HuH-7.5 (cell line): ENCODE data around the gene DHX16.
"Not testable (repeated sequence)": the region's sequence is repeated elsewhere in the genome, so short reads cannot be mapped to it uniquely, and the experiment has no call there.

Experiments used
- DNase-seq: peaks from one replicate; pipeline ENCODE4 v3.0.0; 2011; ENCODE audit warnings: low spot score

The DHX16 gene

GRCh38 chr6:30678964-30679726 lies 6.3 kb upstream of the DHX16 start:
- peak; percentile 72 for DNase-seq

- no peak for DNase-seq
Observed at GRCh38 chr6:30676660-30677285, 4.0 kb upstream of the DHX16 start.

DNA sequence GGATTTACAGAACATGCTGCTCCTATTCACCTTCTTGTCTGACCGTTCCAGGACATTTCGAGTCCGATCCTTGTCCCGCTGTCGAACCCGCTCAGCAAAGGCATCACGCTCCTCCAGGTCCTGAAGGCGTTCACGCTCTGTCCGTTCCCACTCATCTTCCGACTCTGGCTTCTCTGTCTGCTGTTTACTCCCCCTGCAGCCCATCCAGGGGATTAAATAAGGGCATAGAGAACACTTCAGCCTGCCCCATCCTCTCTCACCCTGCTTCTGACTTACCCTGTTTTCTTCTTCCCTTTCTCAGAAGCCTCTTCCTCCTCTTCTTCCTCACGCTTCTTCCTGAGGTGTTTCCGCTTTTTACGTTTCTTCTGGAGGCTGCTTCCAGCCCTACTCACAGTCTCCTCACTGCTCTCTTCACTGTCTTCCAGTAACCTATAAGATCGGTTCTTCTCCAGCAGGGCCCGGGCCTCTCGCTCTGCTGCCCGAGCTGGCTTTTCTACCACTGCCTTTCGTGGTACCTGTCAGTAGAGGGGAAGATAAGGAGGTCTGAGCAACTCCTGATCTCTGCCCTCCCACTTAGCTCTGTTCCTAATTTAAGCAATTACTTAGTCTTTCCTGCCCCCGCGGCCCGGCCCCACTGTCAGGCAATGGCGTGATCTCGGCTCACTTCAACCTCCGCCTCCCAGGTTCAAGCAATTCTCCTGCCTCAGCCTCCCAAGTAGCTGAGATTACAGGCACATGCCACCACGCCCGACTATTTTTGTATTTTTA lies 1.9 kb downstream of the DHX16 start:
- no peak for DNase-seq

- DNase-seq: not testable (repeated sequence)
Observed at GRCh38 chr6:30666300-30666699, 6.5 kb downstream of the DHX16 start.

DNA sequence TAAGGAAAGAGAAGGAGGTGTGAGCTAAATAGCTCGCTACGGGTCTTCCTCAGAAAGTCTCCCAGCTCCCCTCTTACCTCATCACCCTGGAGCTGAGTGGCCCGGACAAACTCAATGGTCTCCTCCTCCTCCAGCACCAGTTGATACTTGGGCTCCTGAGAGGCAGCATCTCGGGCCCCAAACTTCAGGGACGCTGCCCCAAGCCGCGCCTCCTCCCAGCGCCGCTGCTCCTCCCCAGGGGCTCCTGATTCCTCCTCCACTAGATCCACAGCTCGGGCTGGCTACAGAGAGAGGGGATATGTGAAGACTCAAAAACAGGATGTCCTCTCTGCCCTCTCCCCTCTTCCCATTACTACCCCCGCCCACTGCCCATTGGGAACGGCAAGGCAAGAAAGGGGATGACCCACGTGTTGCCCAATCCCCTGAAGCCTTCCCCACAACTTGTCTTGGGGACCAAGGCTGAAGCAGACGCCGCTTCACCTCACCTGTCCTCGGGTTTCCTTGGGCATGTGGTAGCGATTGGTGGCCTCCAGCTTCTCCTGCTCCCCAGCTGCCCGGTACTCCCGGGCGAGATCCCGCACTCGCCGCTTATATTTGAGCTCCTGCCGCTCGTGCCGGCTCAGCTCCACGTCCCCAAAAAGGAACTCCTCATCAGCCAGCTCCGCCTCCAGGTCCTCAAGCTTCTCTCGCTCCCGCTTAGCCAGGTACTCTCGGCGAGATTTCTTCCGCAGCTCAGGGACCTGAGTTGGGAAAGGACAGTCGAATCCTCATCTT lies 7.6 kb downstream of the DHX16 start:
- no peak for DNase-seq

GRCh38 chr6:30657922-30658321 lies 14.9 kb downstream of the DHX16 start:
- not testable (repeated sequence) for DNase-seq

GRCh38 chr6:30657454-30657853 lies 15.4 kb downstream of the DHX16 start:
- DNase-seq: no peak

DNA sequence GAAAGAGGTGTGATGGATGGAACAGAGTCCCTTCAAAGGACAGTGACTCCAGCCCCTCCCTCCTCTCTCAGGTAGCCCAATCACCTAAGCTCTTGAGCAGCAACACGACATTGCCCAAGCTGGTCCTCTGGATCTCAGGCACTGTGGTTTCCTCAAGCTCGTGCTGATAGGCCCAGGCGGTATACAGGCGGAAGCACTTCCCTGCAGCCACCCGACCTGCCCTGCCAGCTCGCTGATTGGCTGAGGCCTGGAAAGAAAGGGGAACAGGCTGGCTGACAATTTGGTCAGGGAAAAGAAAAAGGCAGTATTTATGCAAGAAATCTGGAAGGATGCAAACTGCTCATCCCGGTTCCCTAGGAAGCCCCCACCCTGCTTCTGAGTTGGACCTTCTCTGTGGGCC lies 16.3 kb downstream of the DHX16 start:
- DNase-seq: no peak

DNA sequence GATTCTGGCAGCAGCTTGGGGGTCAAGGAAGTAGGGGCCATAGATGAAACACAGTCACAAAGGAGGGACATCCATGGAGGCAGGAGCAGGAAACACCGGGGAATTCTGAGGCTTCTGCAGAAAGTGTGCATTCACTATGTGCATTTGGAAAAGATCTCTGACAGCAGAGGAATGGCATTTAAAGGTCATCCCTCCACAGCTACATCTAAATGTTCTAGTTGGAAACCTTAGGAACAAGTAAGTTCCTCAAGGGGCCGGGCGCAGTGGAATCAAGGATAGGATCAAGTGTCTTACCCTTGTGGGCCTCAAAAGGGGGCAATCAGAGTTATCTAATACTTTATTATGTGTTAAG lies 17.1 kb downstream of the DHX16 start:
- no peak for DNase-seq

- no peak for DNase-seq
Observed at GRCh38 chr6:30654798-30655742, 17.7 kb downstream of the DHX16 start.

DNA sequence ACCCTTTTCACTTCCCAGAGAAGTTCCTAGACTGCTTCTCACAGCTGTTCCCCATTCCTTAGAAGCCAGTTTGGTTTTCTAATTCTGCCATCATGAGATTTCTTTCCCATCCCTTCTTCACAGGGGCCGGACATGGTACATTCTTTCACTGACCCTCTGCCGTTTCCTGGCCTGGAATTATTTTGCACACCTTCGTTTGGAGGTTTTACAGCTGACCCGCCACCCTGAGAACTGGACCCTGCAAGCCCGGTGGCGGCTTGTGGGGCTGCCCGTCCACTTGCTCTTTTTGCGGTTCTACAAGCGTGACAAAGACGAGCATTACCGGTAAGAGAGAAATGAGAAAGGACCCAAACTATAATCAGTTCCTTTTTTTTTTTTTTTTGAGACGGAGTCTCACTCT lies 21.7 kb downstream of the DHX16 start:
- DNase-seq: no peak

DNA sequence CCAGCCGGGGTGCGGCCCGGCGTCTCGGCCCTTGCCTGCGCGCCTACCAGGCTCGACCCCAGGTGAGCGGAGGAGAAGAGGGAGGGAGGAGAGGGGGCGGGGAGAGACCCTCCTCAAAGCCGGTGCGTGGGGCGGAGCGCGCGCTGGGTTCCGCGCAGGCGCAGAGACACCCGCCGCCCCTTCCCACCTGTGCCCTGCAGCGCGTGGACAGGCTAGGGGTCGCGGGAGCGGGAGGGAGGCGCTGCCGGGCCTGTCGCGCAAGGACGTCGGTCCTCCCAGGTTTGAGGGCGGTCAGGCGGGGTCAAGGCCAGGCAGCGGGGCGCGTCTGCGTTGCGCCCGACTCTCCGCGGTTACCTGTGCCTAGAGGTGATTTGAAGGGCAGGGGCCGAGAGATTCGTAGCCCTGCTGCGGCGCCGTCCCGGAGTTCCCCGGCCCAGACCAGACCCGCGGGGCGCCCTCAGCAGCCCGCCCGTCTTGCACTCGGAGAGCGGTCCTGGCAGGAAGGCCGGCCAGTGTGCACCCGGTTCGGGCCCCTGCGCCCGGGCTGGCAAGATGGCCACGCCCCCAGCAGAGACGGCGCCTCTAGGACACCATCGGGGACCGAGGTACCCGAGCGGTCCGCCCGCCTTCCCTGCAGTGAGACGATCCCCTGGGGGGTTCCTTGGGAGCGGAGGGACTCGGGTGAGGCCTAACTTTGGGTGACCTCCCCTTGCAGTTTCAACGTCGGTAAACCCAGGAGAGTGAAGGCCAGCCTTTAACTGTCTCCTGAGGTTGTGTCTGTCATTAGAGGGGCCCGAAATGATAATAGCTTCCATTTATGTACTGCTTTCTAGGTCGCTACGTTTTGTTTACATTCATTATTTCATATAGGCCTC lies 25.3 kb downstream of the DHX16 start:
- DNase-seq: peak; percentile 78

DNA sequence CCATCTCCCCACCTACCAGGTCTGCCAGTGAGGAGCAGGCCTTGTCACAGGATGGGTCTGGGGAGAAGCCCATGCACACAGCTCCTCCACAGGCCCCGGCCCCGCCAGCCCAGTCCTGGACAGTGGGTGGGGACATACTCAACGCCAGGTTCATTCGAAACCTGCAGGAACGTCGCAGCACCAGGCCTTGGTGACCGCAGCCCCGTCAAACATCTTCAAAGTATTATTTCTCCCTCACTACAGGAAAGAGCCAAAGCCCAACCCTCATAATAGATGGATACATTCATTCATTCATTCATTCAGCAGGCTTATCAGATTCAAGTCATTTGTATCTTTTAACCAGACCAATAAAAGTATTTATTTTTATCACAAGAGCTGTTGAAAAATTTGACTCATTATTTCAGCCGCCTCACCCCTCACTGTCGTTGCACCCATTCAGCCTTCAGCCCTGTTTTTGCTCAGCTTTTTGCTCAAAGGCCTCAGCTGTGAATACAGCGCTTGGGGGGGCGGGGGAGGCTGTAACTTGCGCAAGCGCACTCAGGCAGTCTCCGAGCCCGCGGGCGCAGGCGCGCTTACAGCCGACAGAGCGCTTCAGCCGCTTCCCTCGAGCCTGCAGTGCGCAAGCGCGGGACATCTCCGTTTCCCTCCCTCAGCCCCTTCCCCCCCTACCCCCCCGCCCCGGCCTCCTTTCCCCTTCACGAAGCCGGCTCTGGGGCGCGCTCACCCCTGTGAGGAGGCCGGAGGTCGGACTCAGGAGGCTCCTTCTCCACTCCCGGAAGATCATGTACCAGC lies 26.2 kb downstream of the DHX16 start, which contains the start of gene C6orf136:
Gene C6orf136 (plus strand): TSS at position 684 of the 792 bp plus-strand sequence. CDS start 99 bp downstream, at position 783.
- peak; percentile 89 for DNase-seq

- DNase-seq: no peak
Observed at GRCh38 chr6:30645989-30646388, 26.8 kb downstream of the DHX16 start.

DNA sequence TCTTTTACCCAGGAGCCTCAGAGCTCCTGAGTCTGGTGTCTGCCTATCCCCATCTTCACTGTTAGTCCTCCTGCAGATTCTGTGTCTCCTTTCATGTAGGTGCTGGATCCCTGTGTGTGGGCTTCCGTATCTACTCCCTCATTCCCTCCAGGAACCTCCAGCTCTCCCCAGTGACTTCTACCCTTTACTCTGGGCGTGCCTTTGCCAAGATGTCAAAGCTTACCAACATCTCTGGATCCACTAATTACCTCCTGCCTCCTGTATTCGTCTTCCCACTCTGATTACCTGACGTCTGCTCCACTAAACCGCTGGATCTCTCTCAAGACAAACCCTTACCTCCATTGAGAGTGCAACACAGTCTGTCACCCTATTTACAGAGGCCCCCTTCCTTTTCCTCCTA lies 28.0 kb downstream of the DHX16 start:
- DNase-seq: no peak

- DNase-seq: no peak
Observed at GRCh38 chr6:30643656-30644055, 29.1 kb downstream of the DHX16 start.

GRCh38 chr6:30641048-30641447 lies 31.8 kb downstream of the DHX16 start:
- DNase-seq: no peak

- DNase-seq: no peak
Observed at GRCh38 chr6:30640481-30640880, 32.3 kb downstream of the DHX16 start.

GRCh38 chr6:30635834-30636233 lies 37.0 kb downstream of the DHX16 start:
- no peak for DNase-seq
